ENCODE measurements around the gene RCAN3.
A peak's percentile ranks its signal among the peaks of the same experiment; 100 is the strongest.
"Not testable (repeated sequence)": the region's sequence is repeated elsewhere in the genome, so short reads cannot be mapped to it uniquely, and the experiment has no call there.

Gene RCAN3

GRCh38 chr1:24486331-24487065 is 16.1 kb upstream of the RCAN3 start:
- DNase-seq, result no peak

- no peak for DNase-seq
These were observed 15.2 kb upstream of the RCAN3 start for GRCh38 chr1:24487455-24487854.

GRCh38 chr1:24488159-24488558 is 14.5 kb upstream of the RCAN3 start:
- DNase-seq, result not testable (repeated sequence)

- no peak for DNase-seq
These were observed 13.0 kb upstream of the RCAN3 start for GRCh38 chr1:24489674-24490073.

- DNase-seq, result no peak
These were observed 12.4 kb upstream of the RCAN3 start for GRCh38 chr1:24490101-24490781.

GRCh38 chr1:24491577-24492360 is 10.9 kb upstream of the RCAN3 start:
- no peak for DNase-seq

GRCh38 chr1:24492935-24493334 is 9.7 kb upstream of the RCAN3 start:
- DNase-seq, result not testable (repeated sequence)

- DNase-seq, result no peak
These were observed 8.9 kb upstream of the RCAN3 start for GRCh38 chr1:24493785-24494184.

GRCh38 chr1:24498589-24498988 is 4.0 kb upstream of the RCAN3 start:
- DNase-seq, result no peak

GRCh38 chr1:24500448-24501048 is 2.1 kb upstream of the RCAN3 start:
- no peak for DNase-seq

GRCh38 chr1:24501371-24502064 is 1.1 kb upstream of the RCAN3 start:
- no peak for DNase-seq

GRCh38 chr1:24502065-24502708 is 449 bp upstream of the RCAN3 start:
- DNase-seq, result peak; percentile 46 to 75 (median 69)

GRCh38 chr1:24503059-24503751 is 569 bp downstream of the RCAN3 start:
- peak in 1 of 4 experiments; percentile 60 for DNase-seq

GRCh38 chr1:24503870-24504523 is 1.4 kb downstream of the RCAN3 start:
- no peak for DNase-seq

GRCh38 chr1:24504560-24504959 is 1.9 kb downstream of the RCAN3 start:
- DNase-seq, result no peak

- DNase-seq, result no peak
These were observed 3.2 kb downstream of the RCAN3 start for GRCh38 chr1:24505816-24506215.

- DNase-seq, result peak in 1 of 4 experiments; percentile 14
These were observed 4.2 kb downstream of the RCAN3 start for GRCh38 chr1:24506691-24507381.

- DNase-seq, result no peak
These were observed 4.8 kb downstream of the RCAN3 start for GRCh38 chr1:24507405-24507804.

- no peak for DNase-seq
These were observed 6.3 kb downstream of the RCAN3 start for GRCh38 chr1:24508911-24509310.

- no peak for DNase-seq
These were observed 11.1 kb downstream of the RCAN3 start for GRCh38 chr1:24513706-24514105.

Measured in activated naive CD4-positive, alpha-beta T cell (primary cell).